Kidney (tissue), 14 donors: ENCODE results near the gene SLC34A3. TPM values are rescaled to one million over a fixed set of nuclear protein-coding genes. Genes with fewer than 3 reads are reported as not detected.

Experiments used
- DNase-seq, 5 donors: peaks; one replicate each; pipeline ENCODE4 v3.0.0-alpha.2; 2013 to 2020
- FAIRE-seq: peaks from 2 replicates; lab custom pipeline; 2012; peaks lifted over from hg19 to GRCh38; lab: Jason Lieb, UNC
- H3K27ac ChIP-seq, 2 donors: one replicate each; pipeline ENCODE4 v1.7.0; 2013; ENCODE audit warnings: low read depth in 2 of 2, low read length in 2 of 2, inconsistent platforms in 1 of 2
- H3K27me3 ChIP-seq: one replicate; pipeline ENCODE4 v1.7.1; 2013; ENCODE audit warnings: low read length, inconsistent platforms; ENCODE audit not compliant: control insufficient read depth, insufficient read depth
- H3K36me3 ChIP-seq, 3 donors: one replicate each; pipeline versions ENCODE4 v1.7.0 to v1.7.1; 2013; ENCODE audit warnings: low read length in 3 of 3, control low read depth in 1 of 3, inconsistent platforms in 1 of 3; ENCODE audit not compliant: insufficient read depth in 3 of 3, control insufficient read depth in 2 of 3
- H3K4me1 ChIP-seq, 3 donors: one replicate each; pipeline versions ENCODE4 v1.7.0 to v1.7.1; 2013; ENCODE audit warnings: low read length in 3 of 3, inconsistent platforms in 1 of 3, low read depth in 1 of 3; ENCODE audit not compliant: control insufficient read depth in 2 of 3, insufficient read depth in 2 of 3
- H3K4me3 ChIP-seq, 3 donors: one replicate each; pipeline versions ENCODE4 v1.7.0 to v1.8.1; 2013; ENCODE audit warnings: low read length in 3 of 3, control low read depth in 1 of 3, inconsistent platforms in 1 of 3
- H3K9ac ChIP-seq, 3 donors: one replicate each; pipeline versions ENCODE4 v1.7.0 to v1.7.1; 2013; ENCODE audit warnings: low read length in 3 of 3, control low read depth in 1 of 3, inconsistent platforms in 1 of 3
- H3K9me3 ChIP-seq, 3 donors: one replicate each; pipeline versions ENCODE4 v1.7.0 to v1.7.1; 2013; ENCODE audit warnings: low read length in 3 of 3, control low read depth in 1 of 3, inconsistent platforms in 1 of 3; ENCODE audit not compliant: control insufficient read depth in 2 of 3, insufficient read depth in 1 of 3
- CTCF ChIP-seq: IDR thresholded peaks from 3 replicates; pipeline ENCODE4 v1.5.1; 2012; ENCODE audit warnings: mild to moderate bottlenecking, moderate library complexity, borderline replicate concordance; ENCODE audit not compliant: insufficient read depth; ENCODE audit errors: extremely low read depth
- intact Hi-C: fragments of 100-400 bp; cut with DNase I; formaldehyde crosslinking; loops from one replicate; pipeline ENCODE4 v1.11.1; 2022
- polyA plus RNA-seq: library from polyadenylated mRNA; stranded (reverse); fragments of 350-450 nt; fragmentation: Illumina TruSeq; extraction: RNeasy Lipid Tissue Mini Kit (QIAGEN cat#74804); gene quantifications from one replicate; pipeline ENCODE4 v1.2.3, GENCODE V29; 2014; ENCODE audit warnings: low read depth, low replicate concordance; ENCODE audit not compliant: insufficient read depth
- total RNA-seq: library from RNA; stranded (reverse); fragmentation: NEBNext Ultra II Directional; extraction: Animal tissue kit (Norgen Biotek cat#: 25700); gene quantifications from one replicate; pipeline ENCODE4 v1.2.1, GENCODE V29; 2021
- donor health status: control.
- donor health status: control.
- donor health status: control.
- donor health status: control.
- donor health status: control.
- donor health status: DM: yes; HTN: yes; CAD: no.
- donor health status: Normal renal cell carcinoma (clear cell type).

Gene SLC34A3
- total and polyA plus RNA-seq, 2 donors from 2014 or later: 0.13 to 36.0 TPM

- Histone ChIP-seq H3K9ac (no peak overlapping the region), H3K27me3 (no peaks in the 10 kb centered on the region), H3K36me3 (peaks cover 0 to 6% (median 0%) of the 10 kb centered on the region in 3 donors), H3K4me1 (peaks cover 0 to 22% (median 13%) of the 10 kb centered on the region in 3 donors), H3K4me3 (no peak overlapping the region), H3K27ac (no peak overlapping the region), H3K9me3 (no peaks in the 10 kb centered on the region)
- intact Hi-C loops: no loop called here
- FAIRE-seq (no peak), DNase-seq (peak in 2 of 5 donors; percentile 46 to 51)
- no peak for TF ChIP-seq CTCF
Observed at GRCh38 chr9:137252555-137253506, 22.1 kb downstream of the SLC34A3 start.

GRCh38 chr9:137253717-137254623, 23.3 kb downstream of the SLC34A3 start:
- intact Hi-C loops: no loop called here
- H3K9ac ChIP-seq: peak overlapping the region in 2 of 3 donors; percentile 72 to 82
- DNase-seq (peak in 2 of 5 donors; percentile 47 to 58), FAIRE-seq (no peak)
- TF ChIP-seq CTCF: no peak
- H3K4me3 ChIP-seq: peak overlapping the region; percentile 24 to 79 (median 54)
- no peaks in the 10 kb centered on the region for H3K9me3 ChIP-seq
- no peaks in the 10 kb centered on the region for H3K27me3 ChIP-seq
- peaks cover 0 to 6% (median 2%) of the 10 kb centered on the region in 3 donors for H3K36me3 ChIP-seq
- peaks cover 0 to 22% (median 13%) of the 10 kb centered on the region in 3 donors for H3K4me1 ChIP-seq
- H3K27ac ChIP-seq: peak overlapping the region; percentile 53 to 63

- Histone ChIP-seq H3K27ac (peak within 1 kb of the TSS; percentile 53 to 63), H3K9ac (peak within 1 kb of the TSS; percentile 57 to 82 (median 82)), H3K4me1 (peaks cover 0 to 22% (median 13%) of the 10 kb centered on the region in 3 donors), H3K27me3 (no peaks in the 10 kb centered on the region), H3K9me3 (no peaks in the 10 kb centered on the region), H3K36me3 (peaks cover 0 to 10% (median 4%) of the 10 kb centered on the region in 3 donors), H3K4me3 (peak within 1 kb of the TSS; percentile 73 to 90 (median 84))
- peak; percentile 93 to 98 (median 96) for DNase-seq
- intact Hi-C loops: no loop called here
- no peak for FAIRE-seq
- TF ChIP-seq CTCF: peak; percentile 8
Observed at GRCh38 chr9:137254624-137255447, 24.1 kb downstream of the SLC34A3 start, which contains the start of gene NELFB. TSS of gene NELFB (plus strand) at chr9:137255327.
